HG03378 (cell line): ENCODE results near the gene TM6SF1.
"Not testable (repeated sequence)": the region's sequence is repeated elsewhere in the genome, so short reads cannot be mapped to it uniquely, and the experiment has no call there.

Source experiments
- ATAC-seq: cut with Tn5 transposase; IDR thresholded peaks from one replicate; pipeline ENCODE4 v1.9.1; 2021; ENCODE audit warnings: mild to moderate bottlenecking, moderate library complexity; ENCODE audit not compliant: unreplicated experiment

Gene TM6SF1

GRCh38 chr15:83169576-83169975 is 62.1 kb downstream of the TM6SF1 start:
- ATAC-seq, result not testable (repeated sequence)

- no peak for ATAC-seq
Observed at GRCh38 chr15:83170474-83171165, 63.2 kb downstream of the TM6SF1 start.

GRCh38 chr15:83174891-83175290 is 67.4 kb downstream of the TM6SF1 start:
- ATAC-seq, result no peak

- ATAC-seq, result no peak
Observed at GRCh38 chr15:83178390-83178789, 70.9 kb downstream of the TM6SF1 start.

GRCh38 chr15:83178869-83179325 is 71.5 kb downstream of the TM6SF1 start:
- no peak for ATAC-seq

- ATAC-seq, result no peak
Observed at GRCh38 chr15:83185561-83185960, 78.1 kb downstream of the TM6SF1 start.
